ENCODE measurements around the gene MTRFR. TPM values are rescaled to one million over a fixed set of nuclear protein-coding genes. Genes with fewer than 3 reads are reported as not detected.
"Not testable (repeated sequence)": the region's sequence is repeated elsewhere in the genome, so short reads cannot be mapped to it uniquely, and the experiment has no call there.

MTRFR gene
- total and polyA plus RNA-seq, 4 donors, result 15.7 to 26.5 (median 20.6) TPM

DNA sequence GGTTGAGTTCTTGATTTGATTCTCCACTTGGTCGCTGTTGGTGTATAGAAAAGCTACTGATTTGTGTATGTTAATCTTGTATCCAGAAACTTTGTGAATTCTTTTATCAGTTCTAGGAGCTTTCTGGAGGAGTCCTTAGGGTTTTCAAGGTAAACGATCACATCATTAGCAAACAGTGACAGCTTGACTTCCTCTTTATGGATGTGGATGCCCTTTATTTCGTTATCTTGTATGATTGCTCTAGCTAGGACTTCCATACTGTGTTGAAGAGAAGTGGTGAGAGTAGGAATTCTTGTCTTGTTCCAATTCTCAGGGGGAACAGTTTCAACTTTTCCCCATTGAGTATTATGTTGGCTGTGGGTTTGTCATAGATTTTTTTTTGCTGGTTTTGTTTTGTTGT, 12.4 kb downstream of the MTRFR start:
- no peak overlapping the region for H3K27ac ChIP-seq (ENCODE audit: low read depth, low read length)
- no peak for DNase-seq (ENCODE audit: low read depth in 4 of 6, low spot score in 6 of 6)
- H3K4me1 ChIP-seq (ENCODE audit: control insufficient read depth, insufficient read depth, low read length), result peaks cover 2% of the 10 kb centered on the region
- H3K27me3 ChIP-seq (ENCODE audit: control insufficient read depth, insufficient read depth, low read length), result no peaks in the 10 kb centered on the region
- peaks cover 18% of the 10 kb centered on the region for H3K36me3 ChIP-seq (ENCODE audit: control insufficient read depth, insufficient read depth, low read length)
- no peaks in the 10 kb centered on the region for H3K9me3 ChIP-seq (ENCODE audit: control insufficient read depth, insufficient read depth, low read length)
- WGBS (ENCODE audit: insufficient coverage), result 100% methylated on average over 1 of the region's 3 CpGs
- H3K4me3 ChIP-seq (ENCODE audit: low read depth, low read length), result no peak overlapping the region

DNA sequence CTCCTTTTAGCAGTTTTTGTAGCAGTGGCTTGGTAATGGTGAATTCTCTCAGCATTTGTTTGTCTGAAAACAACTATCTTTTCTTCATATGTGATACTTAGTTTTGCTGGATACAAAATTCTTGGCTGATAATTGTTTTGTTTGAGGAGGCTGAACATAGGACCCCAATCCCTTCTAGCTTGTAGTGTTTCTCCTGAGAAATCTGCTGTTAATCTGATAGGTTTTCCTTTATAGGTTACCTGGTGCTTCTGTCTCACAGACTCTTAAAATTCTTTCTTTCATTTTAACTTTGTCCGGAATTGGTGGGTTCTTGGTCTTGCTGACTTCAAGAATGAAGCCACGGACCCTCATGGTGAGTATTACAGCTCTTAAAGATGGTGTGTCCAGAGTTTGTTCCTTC, 14.9 kb downstream of the MTRFR start:
- H3K27ac ChIP-seq (ENCODE audit: low read depth, low read length), result not testable (repeated sequence)
- 100% methylated on average over 2 of the region's 2 CpGs for WGBS (ENCODE audit: insufficient coverage)

DNA sequence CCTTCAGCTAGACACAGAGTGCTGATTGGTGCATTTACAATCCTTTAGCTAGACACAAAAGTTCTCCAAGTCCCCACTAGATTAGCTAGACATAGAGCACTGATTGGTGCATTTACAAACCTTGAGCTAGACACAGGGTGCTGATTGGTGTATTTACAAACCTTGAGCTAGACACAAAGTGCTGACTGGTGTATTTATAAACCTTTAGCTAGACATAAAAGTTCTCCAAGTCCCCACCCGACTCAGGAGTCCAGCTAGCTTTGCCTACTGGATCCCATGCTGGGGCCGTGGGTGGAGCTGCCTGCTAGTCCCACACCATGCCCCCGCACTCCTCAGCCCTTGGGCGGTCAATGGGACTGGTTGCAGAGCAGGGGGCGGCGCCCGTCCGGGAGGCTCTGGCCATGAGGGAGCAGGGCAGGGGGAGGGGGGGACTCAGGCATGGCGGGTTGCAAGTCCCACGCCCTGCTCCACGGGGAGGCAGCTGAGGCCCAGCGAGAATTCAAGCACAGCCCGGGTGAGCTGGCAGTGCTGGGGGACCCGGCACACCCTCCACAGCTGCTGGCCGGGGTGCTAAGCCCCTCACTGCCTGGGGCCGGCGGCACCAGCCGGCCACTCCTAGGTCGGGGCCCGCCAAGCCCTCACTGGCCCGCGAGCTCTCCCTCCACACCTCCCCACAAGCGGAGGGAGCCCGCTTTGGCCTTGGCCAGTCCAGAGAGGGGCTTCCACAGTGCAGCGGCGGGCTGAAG, 15.9 kb downstream of the MTRFR start:
- not testable (repeated sequence) for H3K9me3 ChIP-seq (ENCODE audit: control insufficient read depth, insufficient read depth, low read length); H3K27me3 ChIP-seq (ENCODE audit: control insufficient read depth, insufficient read depth, low read length); DNase-seq (ENCODE audit: low read depth in 4 of 6, low spot score in 6 of 6); H3K27ac ChIP-seq (ENCODE audit: low read depth, low read length); H3K4me3 ChIP-seq (ENCODE audit: low read depth, low read length)
- Histone ChIP-seq H3K36me3 (ENCODE audit: control insufficient read depth, insufficient read depth, low read length) (peaks cover 27% of the 10 kb centered on the region), H3K4me1 (ENCODE audit: control insufficient read depth, insufficient read depth, low read length) (peaks cover 34% of the 10 kb centered on the region)
- 97% methylated on average over 21 of the region's 26 CpGs for WGBS (ENCODE audit: insufficient coverage)

More for the DNA sequence above, 14.9 kb downstream of the MTRFR start:
- Histone ChIP-seq H3K36me3 (ENCODE audit: control insufficient read depth, insufficient read depth, low read length) (peaks cover 26% of the 10 kb centered on the region), H3K4me1 (ENCODE audit: control insufficient read depth, insufficient read depth, low read length) (peaks cover 24% of the 10 kb centered on the region)
- H3K4me3 ChIP-seq (ENCODE audit: low read depth, low read length); H3K9me3 ChIP-seq (ENCODE audit: control insufficient read depth, insufficient read depth, low read length); H3K27me3 ChIP-seq (ENCODE audit: control insufficient read depth, insufficient read depth, low read length); DNase-seq (ENCODE audit: low read depth in 4 of 6, low spot score in 6 of 6): not testable (repeated sequence)

DNA sequence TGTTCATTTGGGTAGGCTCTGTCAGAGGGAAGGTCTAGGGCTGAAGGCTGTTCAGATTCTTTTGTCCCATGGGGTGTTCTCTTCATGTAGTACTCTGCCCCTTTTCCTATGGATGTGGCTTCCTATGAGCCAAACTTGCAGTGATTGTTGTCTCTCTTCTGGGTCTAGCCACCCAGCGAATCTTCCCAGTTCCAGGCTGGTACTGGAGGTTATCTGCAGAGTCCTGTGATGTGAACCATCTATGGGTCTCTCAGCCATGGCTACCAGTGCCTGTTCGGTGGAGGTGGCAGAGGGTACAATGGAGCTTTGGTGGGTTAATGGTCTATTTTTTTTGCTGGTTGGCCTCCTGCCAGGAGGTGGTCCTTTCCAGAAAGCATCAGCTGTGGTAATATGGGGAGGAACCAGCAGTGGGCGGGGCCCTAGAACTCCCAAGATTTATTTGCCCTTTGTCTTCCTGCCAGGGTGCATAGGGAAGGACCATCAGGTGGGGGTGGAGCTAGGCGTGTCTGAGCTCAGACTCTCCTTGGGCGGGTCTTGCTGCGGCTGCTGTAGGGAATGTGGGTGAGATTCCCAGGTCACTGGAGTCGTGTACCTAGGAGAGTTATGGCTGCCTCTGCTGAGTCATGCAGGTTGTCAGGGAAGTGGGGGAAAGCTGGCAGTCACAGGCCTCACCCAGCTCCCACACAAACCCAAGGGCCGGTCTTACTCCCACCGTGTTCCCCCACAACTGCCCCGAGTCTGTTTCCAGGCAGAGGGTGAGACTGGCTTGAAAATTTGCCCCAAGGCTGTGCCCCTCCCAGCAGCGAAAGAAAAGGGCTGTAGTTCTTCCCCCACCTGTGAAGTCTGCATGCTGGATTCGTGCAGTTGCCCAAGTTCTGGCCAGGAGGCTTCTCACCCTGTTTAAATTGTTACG, 17.5 kb downstream of the MTRFR start:
- peaks cover 42% of the 10 kb centered on the region for H3K4me1 ChIP-seq (ENCODE audit: control insufficient read depth, insufficient read depth, low read length)
- peaks cover 37% of the 10 kb centered on the region for H3K36me3 ChIP-seq (ENCODE audit: control insufficient read depth, insufficient read depth, low read length)
- H3K27me3 ChIP-seq (ENCODE audit: control insufficient read depth, insufficient read depth, low read length), result no peaks in the 10 kb centered on the region
- no peak overlapping the region for H3K27ac ChIP-seq (ENCODE audit: low read depth, low read length)
- WGBS (ENCODE audit: insufficient coverage), result 66% methylated on average over 12 of the region's 13 CpGs
- no peak overlapping the region for H3K4me3 ChIP-seq (ENCODE audit: low read depth, low read length)
- H3K9me3 ChIP-seq (ENCODE audit: control insufficient read depth, insufficient read depth, low read length), result no peaks in the 10 kb centered on the region
- no peak for DNase-seq (ENCODE audit: low read depth in 4 of 6, low spot score in 6 of 6)

DNA sequence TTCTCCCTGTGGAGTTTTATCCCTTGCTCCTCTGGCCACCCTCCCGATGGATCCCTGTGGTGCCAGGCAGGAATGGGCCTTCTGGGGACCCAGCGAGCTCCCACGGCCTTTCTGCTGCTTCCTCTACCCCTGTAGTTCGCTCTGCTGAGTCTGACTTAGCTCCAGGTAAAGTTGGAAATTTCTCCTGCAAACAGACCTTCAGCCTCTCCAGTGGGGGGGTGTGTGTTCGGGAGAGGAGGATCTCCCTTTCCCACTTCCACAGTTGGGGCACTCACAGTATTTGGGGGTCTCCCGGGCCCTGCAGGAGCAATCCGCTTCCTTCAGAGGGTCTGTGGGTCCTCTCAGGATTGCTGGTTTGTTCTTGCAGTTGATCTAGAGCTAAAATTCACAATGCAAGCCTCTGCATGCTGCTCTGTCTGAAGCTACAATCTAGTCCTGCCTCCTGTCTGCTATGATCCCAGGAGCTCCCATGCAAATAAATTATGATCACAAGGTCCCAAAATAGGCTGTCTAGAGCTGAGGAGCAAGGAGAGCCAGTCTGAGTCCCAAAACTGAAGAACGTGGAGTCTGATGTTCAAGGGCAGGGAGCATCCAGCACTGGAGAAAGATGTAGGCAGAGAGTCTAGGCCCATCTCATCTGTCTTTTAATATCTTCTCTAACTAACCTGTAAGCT, 18.3 kb downstream of the MTRFR start:
- Histone ChIP-seq H3K27ac (ENCODE audit: low read depth, low read length) (no peak overlapping the region), H3K4me1 (ENCODE audit: control insufficient read depth, insufficient read depth, low read length) (peaks cover 42% of the 10 kb centered on the region), H3K9me3 (ENCODE audit: control insufficient read depth, insufficient read depth, low read length) (no peaks in the 10 kb centered on the region), H3K4me3 (ENCODE audit: low read depth, low read length) (no peak overlapping the region), H3K36me3 (ENCODE audit: control insufficient read depth, insufficient read depth, low read length) (peaks cover 43% of the 10 kb centered on the region), H3K27me3 (ENCODE audit: control insufficient read depth, insufficient read depth, low read length) (no peaks in the 10 kb centered on the region)
- DNase-seq (ENCODE audit: low read depth in 4 of 6, low spot score in 6 of 6), result no peak
- WGBS (ENCODE audit: insufficient coverage), result 92% methylated on average over 7 of the region's 8 CpGs

DNA sequence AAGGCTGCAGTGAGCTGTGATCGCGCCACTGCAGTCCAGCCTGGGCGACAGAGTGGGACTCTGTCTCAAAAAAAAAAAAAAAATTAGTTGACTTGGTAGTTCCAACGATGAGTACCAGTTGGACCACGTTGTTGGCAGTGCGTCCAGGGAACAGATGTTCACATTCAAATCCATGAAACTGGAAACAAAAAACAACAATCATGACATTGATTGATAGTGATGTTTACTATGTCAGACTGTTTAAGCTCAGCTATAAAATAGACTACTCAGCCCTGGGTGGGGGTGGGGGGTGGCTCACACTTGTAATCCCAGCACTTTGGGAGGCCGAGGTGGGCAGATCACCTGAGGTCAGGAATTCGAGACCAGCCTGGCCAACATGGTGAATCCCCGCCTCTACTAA, 19.1 kb downstream of the MTRFR start:
- Histone ChIP-seq H3K4me1 (ENCODE audit: control insufficient read depth, insufficient read depth, low read length) (peaks cover 42% of the 10 kb centered on the region), H3K36me3 (ENCODE audit: control insufficient read depth, insufficient read depth, low read length) (peaks cover 49% of the 10 kb centered on the region)
- not testable (repeated sequence) for H3K27ac ChIP-seq (ENCODE audit: low read depth, low read length); H3K4me3 ChIP-seq (ENCODE audit: low read depth, low read length); H3K9me3 ChIP-seq (ENCODE audit: control insufficient read depth, insufficient read depth, low read length); H3K27me3 ChIP-seq (ENCODE audit: control insufficient read depth, insufficient read depth, low read length)
- DNase-seq (ENCODE audit: low read depth in 4 of 6, low spot score in 6 of 6), result peak in 1 of 6 donors; percentile 69
- no CpG with 5 or more reads among the region's 9 CpGs for WGBS (ENCODE audit: insufficient coverage)

DNA sequence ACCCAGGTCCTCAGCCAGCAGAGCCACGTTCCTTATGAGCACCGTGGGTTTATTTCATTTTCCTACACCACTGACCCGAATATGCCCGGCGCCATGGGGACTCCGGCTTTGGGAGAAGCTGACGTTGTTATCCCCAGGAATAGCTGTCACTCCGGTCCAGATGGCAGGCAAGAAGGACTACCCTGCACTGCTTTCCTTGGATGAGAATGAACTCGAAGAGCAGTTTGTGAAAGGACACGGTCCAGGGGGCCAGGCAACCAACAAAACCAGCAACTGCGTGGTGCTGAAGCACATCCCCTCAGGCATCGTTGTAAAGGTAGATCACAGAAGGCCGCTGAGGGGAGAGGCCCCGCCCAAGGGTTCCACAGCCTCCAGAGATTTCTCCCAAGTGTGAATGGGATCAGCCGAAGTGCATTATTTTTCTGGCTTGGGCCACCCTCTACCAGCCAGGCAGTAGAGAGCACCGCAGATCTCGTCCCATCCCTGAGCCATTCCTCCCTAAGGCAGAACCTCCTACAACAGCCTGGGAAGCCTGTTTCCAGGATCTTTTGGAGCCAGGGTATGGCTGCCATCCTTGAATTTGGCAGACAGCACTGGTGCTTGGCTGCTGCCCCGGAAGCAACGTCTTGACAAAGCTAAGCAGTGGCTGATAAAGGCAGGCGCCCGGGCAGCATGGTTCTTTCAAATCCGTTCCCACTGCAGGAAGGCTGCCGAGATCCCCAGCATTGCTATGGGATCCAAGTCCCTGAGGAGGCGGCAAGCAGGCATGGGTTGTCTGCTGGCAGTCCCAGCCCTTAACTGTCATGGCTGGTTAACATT, 20.6 kb downstream of the MTRFR start:
- WGBS (ENCODE audit: insufficient coverage), result 41% methylated on average over 24 of the region's 24 CpGs
- peak in 2 of 6 donors; percentile 80 to 97 for DNase-seq (ENCODE audit: low read depth in 4 of 6, low spot score in 6 of 6)
- peak overlapping the region; percentile 60 for H3K27ac ChIP-seq (ENCODE audit: low read depth, low read length)

DNA sequence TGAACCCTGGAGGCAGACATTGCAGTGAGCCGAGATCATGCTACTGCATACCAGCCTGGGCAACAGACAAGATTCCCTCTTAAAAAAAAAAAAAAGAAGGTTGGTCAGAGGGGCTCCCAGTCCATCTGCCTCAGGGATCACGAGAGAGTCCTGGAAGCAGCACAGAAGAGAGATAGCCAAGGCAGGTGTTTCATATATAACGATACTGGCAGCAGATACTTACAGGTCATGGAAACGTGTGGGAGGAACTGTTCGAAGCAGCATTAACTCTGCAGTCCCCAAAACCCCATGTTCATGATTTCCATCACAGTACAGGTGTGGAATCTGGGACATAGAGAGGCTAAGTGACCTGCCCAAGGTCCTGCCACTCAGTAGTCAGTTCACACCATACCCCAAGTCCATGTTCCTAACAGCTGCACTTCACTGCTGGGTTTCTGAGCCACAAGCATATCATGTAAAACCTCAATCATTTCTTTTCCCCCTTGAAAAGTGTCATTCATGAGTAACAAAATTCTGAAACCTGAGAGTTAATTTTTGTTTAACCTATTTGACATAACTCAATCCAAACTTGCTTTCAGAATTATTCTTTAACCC, 21.7 kb downstream of the MTRFR start:
- H3K4me1 ChIP-seq (ENCODE audit: control insufficient read depth, insufficient read depth, low read length), result peaks cover 42% of the 10 kb centered on the region
- H3K36me3 ChIP-seq (ENCODE audit: control insufficient read depth, insufficient read depth, low read length), result peaks cover 58% of the 10 kb centered on the region
- no peaks in the 10 kb centered on the region for H3K27me3 ChIP-seq (ENCODE audit: control insufficient read depth, insufficient read depth, low read length)
- no peak for DNase-seq (ENCODE audit: low read depth in 4 of 6, low spot score in 6 of 6)
- 54% methylated on average over 3 of the region's 5 CpGs for WGBS (ENCODE audit: insufficient coverage)
- H3K4me3 ChIP-seq (ENCODE audit: low read depth, low read length), result no peak overlapping the region
- peak overlapping the region; percentile 60 for H3K27ac ChIP-seq (ENCODE audit: low read depth, low read length)
- no peaks in the 10 kb centered on the region for H3K9me3 ChIP-seq (ENCODE audit: control insufficient read depth, insufficient read depth, low read length)

More for the DNA sequence above, 20.6 kb downstream of the MTRFR start:
- no peaks in the 10 kb centered on the region for H3K9me3 ChIP-seq (ENCODE audit: control insufficient read depth, insufficient read depth, low read length)
- H3K4me1 ChIP-seq (ENCODE audit: control insufficient read depth, insufficient read depth, low read length), result peaks cover 42% of the 10 kb centered on the region
- peaks cover 61% of the 10 kb centered on the region for H3K36me3 ChIP-seq (ENCODE audit: control insufficient read depth, insufficient read depth, low read length)
- H3K4me3 ChIP-seq (ENCODE audit: low read depth, low read length), result no peak overlapping the region
- H3K27me3 ChIP-seq (ENCODE audit: control insufficient read depth, insufficient read depth, low read length), result no peaks in the 10 kb centered on the region

Data from spinal cord (tissue), 10 donors.